Skeletal muscle tissue (tissue), 4 donors: ENCODE measurements around the gene CHPF2. TPM values are rescaled to one million over a fixed set of nuclear protein-coding genes. Genes with fewer than 3 reads are reported as not detected.

Source experiments
- H3K27ac ChIP-seq: one replicate; pipeline ENCODE4 v1.7.0; 2013; ENCODE audit warnings: mild to moderate bottlenecking, low read depth, low read length, inconsistent platforms
- H3K27me3 ChIP-seq, 3 donors: one replicate each; pipeline ENCODE4 v1.7.0; 2013; ENCODE audit warnings: low read length in 3 of 3; ENCODE audit not compliant: control insufficient read depth in 3 of 3, insufficient read depth in 3 of 3
- H3K36me3 ChIP-seq, 3 donors: one replicate each; pipeline ENCODE4 v1.7.0; 2013; ENCODE audit warnings: low read length in 3 of 3; ENCODE audit not compliant: control insufficient read depth in 3 of 3, insufficient read depth in 3 of 3
- H3K4me1 ChIP-seq, 3 donors: one replicate each; pipeline ENCODE4 v1.7.0; 2013; ENCODE audit warnings: low read length in 3 of 3, mild to moderate bottlenecking in 3 of 3; ENCODE audit not compliant: control insufficient read depth in 3 of 3, insufficient read depth in 3 of 3
- H3K4me3 ChIP-seq, 3 donors: one replicate each; pipeline ENCODE4 v1.7.0; 2013; ENCODE audit warnings: low read length in 3 of 3
- H3K9ac ChIP-seq, 3 donors: one replicate each; pipeline ENCODE4 v1.7.0; 2013; ENCODE audit warnings: low read length in 3 of 3, mild to moderate bottlenecking in 3 of 3, moderate library complexity in 2 of 3, low read depth in 1 of 3
- H3K9me3 ChIP-seq, 3 donors: one replicate each; pipeline ENCODE4 v1.7.0; 2013; ENCODE audit warnings: low read length in 3 of 3; ENCODE audit not compliant: control insufficient read depth in 3 of 3
- total RNA-seq: library from RNA; depleted of rRNA; stranded (reverse); fragments of >200 nt; gene quantifications from one replicate; pipeline ENCODE4 v1.2.3, GENCODE V29; 2014
- donor health status: Osteomylitis.

CHPF2 gene
- total RNA-seq, 1 donor from 2014 or later, result 16.2 TPM

- H3K27me3 ChIP-seq, result peaks cover 0 to 10% (median 7%) of the 10 kb centered on the region in 3 donors
- H3K36me3 ChIP-seq, result no peaks in the 10 kb centered on the region
- no peak overlapping the region for H3K27ac ChIP-seq
Observed at GRCh38 chr7:151280388-151281019, 48.2 kb downstream of the CHPF2 start.

GRCh38 chr7:151281686-151282085 lies 49.4 kb downstream of the CHPF2 start:
- Histone ChIP-seq H3K4me3 (no peak overlapping the region), H3K9ac (no peak overlapping the region), H3K27me3 (peaks cover 0 to 10% (median 7%) of the 10 kb centered on the region in 3 donors), H3K36me3 (no peaks in the 10 kb centered on the region), H3K4me1 (peaks cover 11 to 24% (median 13%) of the 10 kb centered on the region in 3 donors), H3K27ac (no peak overlapping the region), H3K9me3 (no peaks in the 10 kb centered on the region)

More at GRCh38 chr7:151280388-151281019, 48.2 kb downstream of the CHPF2 start:
- H3K4me3 ChIP-seq, result no peak overlapping the region
- no peak overlapping the region for H3K9ac ChIP-seq
- H3K9me3 ChIP-seq, result no peaks in the 10 kb centered on the region
- H3K4me1 ChIP-seq, result peaks cover 11 to 29% (median 13%) of the 10 kb centered on the region in 3 donors

- Histone ChIP-seq H3K4me3 (no peak overlapping the region), H3K9me3 (no peaks in the 10 kb centered on the region), H3K4me1 (peaks cover 11 to 23% (median 12%) of the 10 kb centered on the region in 3 donors), H3K9ac (no peak overlapping the region), H3K36me3 (no peaks in the 10 kb centered on the region), H3K27ac (no peak overlapping the region), H3K27me3 (peaks cover 0 to 10% (median 7%) of the 10 kb centered on the region in 3 donors)
Observed at GRCh38 chr7:151282111-151282510, 49.8 kb downstream of the CHPF2 start.

GRCh38 chr7:151283302-151283701 lies 51.0 kb downstream of the CHPF2 start:
- Histone ChIP-seq H3K4me1 (peaks cover 6 to 15% (median 7%) of the 10 kb centered on the region in 3 donors), H3K9me3 (no peaks in the 10 kb centered on the region), H3K27me3 (peaks cover 0 to 7% (median 4%) of the 10 kb centered on the region in 3 donors), H3K36me3 (no peaks in the 10 kb centered on the region), H3K4me3 (no peak overlapping the region), H3K27ac (no peak overlapping the region), H3K9ac (no peak overlapping the region)

GRCh38 chr7:151286148-151286547 lies 53.9 kb downstream of the CHPF2 start:
- Histone ChIP-seq H3K4me3 (no peak overlapping the region), H3K9me3 (no peaks in the 10 kb centered on the region), H3K36me3 (no peaks in the 10 kb centered on the region), H3K9ac (no peak overlapping the region), H3K27me3 (peaks cover 0 to 4% (median 0%) of the 10 kb centered on the region in 3 donors), H3K27ac (no peak overlapping the region), H3K4me1 (no peaks in the 10 kb centered on the region)

Other genes with a start within 250 kb of the CHPF2 start
- 4.7 TPM for gene NOS3, start 241.5 kb upstream of the CHPF2 start, total RNA-seq
- not detected for gene ATG9B, start 208.0 kb upstream of the CHPF2 start, total RNA-seq
- 15.7 TPM for gene ABCB8, start 204.0 kb upstream of the CHPF2 start, total RNA-seq
- not detected for gene ASIC3, start 184.0 kb upstream of the CHPF2 start, total RNA-seq
- 5.7 TPM for gene CDK5, start 174.6 kb upstream of the CHPF2 start, total RNA-seq
- gene SLC4A2, start 172.9 kb upstream of the CHPF2 start, total RNA-seq, result 31.3 TPM
- gene FASTK, start 151.7 kb upstream of the CHPF2 start, total RNA-seq, result 55.3 TPM
- gene TMUB1, start 149.0 kb upstream of the CHPF2 start, total RNA-seq, result 12.5 TPM
- gene AGAP3, start 146.0 kb upstream of the CHPF2 start, total RNA-seq, result 28.7 TPM
- gene GBX1, start 64.8 kb upstream of the CHPF2 start, total RNA-seq, result not detected
- gene ASB10, start 45.2 kb upstream of the CHPF2 start, total RNA-seq, result 3.7 TPM
- gene H2BK1, start 22.0 kb upstream of the CHPF2 start, total RNA-seq, result not detected
- gene ABCF2, start 5.3 kb upstream of the CHPF2 start, total RNA-seq, result 20.9 TPM
- gene SMARCD3, start 16.2 kb downstream of the CHPF2 start, total RNA-seq, result 101 TPM
- 20.9 TPM for gene NUB1, start 109.3 kb downstream of the CHPF2 start, total RNA-seq
- gene WDR86, start 177.6 kb downstream of the CHPF2 start, total RNA-seq, result 4.7 TPM
- not detected for gene CRYGN, start 207.7 kb downstream of the CHPF2 start, total RNA-seq